Ecto neural progenitor cell (in vitro differentiated cells): ENCODE measurements around the gene IQSEC3.

Source experiments
- DNase-seq: peaks from one replicate; pipeline ENCODE4 v3.0.0-alpha.2; 2018; ENCODE audit warnings: low spot score

IQSEC3 gene

DNA sequence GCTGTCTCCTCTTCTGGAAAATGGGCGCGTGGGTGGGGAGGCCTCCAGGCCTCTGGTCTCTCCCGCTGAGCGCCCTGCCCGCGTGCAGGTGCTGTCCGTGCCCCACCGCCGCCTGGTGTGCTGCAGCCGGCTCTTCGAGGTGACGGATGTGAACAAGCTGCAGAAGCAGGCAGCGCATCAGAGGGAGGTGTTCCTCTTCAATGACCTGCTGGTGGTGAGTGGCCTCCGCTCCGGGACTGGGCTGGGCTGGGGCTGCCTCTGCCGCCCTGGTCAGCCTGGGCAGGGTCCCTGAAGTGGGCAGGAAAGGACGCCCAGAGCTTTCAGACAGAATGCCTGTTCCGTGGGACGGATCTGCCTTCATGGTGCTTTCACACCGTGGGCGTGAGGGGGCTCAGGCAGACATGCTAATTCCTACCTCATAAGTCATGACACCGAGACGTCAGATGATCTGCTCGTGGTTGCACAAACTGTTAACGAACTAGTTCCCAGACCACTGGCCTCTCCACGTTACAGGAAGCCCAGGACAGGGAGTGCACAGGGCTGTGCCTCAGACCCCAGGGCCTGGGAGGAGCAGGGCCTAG lies 96.9 kb downstream of the IQSEC3 start:
- no peak for DNase-seq

DNA sequence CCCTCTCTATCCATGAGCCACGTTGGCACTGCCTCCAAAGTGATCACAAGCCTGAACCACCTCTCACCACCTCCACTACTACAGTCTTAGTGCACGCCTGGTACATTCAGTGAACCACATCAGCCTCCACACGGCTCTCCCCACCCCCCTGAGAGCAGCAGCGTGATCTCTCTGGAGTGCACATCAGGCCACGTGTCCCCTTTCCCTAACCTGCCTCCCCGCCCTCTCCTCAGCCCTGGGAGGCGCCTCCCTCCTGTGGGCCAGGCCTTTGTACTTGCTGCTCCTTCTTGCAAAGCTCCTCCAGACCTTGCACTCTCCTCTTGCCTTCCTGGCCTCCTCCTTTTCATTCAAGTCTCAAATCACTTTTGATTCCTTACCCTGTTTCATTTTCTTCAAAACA lies 97.6 kb downstream of the IQSEC3 start:
- no peak for DNase-seq

DNA sequence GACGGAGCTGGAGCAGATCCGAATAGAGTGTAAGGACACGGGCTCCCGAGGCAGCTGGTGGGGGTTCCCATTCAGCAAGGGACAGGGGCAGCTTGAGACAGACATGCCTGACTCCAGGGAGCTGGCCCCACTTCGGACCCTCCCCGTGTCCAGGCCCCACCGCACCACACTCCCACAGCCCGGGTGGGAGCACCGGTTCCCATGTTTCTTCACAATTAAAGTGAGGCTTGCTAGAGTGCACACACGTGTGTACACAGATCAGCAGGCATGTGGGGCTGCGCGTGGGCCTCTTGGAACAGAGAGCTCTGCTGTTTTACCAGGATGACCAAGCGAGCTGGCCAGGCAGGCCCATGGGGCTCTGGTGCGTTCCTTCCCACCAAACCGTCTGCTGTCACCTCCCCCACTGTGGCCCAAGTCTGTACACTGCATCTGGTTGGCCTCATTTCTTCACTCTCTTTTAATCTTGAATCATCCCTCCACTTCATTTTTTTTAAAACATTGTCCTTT lies 99.3 kb downstream of the IQSEC3 start:
- DNase-seq = no peak

DNA sequence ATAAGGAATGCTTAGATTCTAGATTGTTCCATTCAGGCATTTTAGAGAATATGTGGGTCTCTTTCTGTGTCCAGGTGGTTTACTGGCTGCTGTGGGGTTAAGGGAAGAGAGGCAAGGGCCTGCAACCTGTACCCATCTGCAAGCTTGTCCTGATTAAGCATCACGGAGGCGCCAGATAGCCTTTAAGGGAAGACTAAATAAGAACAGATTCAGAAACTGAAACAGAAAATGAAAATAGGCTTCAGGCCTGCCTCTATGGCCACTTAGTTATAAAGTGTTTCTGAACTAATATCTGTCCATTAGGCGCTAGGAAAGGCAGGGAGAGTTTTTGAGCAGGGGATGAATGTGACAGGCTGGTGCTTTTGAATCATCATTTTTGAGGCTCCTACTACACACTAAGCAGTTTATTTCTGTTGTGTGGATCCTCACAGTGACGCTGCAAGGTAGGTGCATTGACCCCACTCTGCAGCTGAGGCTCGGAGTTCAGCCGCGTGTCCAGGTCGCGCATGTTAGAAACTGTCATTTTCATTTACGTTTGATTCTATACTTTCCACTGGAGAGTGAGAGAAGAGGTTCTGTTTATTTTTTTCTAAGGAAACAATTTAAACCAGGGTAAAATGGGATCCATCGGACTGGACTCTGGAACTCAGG lies 100.0 kb downstream of the IQSEC3 start:
- DNase-seq = no peak

DNA sequence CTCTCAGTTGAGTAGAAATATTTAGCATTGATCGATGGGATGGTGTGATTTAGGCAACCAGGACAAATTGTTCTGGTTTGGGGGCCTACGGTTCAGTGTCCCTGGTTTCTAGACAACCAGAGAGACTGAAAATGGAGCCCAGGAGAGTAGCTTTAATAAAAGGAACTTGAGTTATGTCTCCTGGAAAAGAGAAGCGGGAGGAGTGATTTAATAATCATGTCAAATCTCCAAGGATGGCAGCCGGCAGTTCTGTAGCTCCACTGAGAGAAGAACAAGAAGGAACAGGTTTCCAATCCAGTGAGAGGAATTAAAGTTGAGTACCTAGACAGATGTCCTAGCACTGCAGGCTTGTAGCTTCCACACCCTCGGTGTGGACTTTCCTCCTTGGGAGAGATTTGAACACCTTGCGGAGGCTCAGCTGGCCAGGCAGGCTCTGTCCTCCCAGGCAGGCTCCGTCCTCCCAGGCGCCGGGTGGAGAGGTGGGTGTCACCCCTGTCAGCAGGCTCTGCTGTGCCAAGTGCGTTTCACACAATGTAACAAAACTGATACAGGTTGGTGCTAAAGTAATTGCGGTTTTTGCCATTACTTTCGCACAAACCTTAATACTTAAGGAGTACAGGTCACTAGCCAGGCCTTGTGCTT lies 101.5 kb downstream of the IQSEC3 start:
- no peak for DNase-seq

DNA sequence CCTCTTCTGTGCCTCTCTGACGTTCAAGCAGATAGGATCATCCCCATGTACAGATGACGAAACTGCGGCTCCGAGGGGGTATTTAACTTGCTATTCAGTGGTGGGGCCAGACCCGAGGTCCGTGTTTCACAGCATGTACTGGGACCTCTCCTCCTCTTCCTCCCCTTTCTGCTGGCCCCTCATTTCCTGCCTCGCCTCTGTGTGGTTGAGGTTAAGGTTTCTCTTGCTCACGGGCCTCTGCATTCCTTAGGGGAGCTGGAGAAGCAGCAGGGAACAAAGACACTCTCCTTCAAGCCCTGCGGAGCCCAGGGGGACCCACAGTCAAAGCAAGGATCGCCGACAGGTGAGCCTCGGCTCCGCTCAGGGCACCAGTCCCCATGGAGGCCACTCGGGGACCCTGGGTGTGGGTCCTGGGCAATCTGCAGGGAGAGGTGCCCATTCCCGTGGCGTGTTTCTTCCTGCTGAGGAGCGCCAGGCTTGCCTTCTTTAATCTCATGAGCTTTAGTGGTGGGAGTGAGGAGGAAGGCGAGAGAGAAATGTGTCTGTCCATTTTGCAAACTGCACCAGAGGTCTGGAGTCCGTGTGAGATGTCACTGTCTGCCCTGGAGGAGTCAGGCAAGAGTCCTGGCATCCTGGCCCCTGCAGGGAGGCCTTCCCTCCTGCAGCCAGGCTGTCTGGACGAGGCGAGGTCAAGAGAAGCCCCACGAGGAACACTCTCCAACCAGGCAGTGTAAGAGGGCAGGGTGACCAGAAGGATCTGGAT lies 102.4 kb downstream of the IQSEC3 start:
- no peak for DNase-seq

DNA sequence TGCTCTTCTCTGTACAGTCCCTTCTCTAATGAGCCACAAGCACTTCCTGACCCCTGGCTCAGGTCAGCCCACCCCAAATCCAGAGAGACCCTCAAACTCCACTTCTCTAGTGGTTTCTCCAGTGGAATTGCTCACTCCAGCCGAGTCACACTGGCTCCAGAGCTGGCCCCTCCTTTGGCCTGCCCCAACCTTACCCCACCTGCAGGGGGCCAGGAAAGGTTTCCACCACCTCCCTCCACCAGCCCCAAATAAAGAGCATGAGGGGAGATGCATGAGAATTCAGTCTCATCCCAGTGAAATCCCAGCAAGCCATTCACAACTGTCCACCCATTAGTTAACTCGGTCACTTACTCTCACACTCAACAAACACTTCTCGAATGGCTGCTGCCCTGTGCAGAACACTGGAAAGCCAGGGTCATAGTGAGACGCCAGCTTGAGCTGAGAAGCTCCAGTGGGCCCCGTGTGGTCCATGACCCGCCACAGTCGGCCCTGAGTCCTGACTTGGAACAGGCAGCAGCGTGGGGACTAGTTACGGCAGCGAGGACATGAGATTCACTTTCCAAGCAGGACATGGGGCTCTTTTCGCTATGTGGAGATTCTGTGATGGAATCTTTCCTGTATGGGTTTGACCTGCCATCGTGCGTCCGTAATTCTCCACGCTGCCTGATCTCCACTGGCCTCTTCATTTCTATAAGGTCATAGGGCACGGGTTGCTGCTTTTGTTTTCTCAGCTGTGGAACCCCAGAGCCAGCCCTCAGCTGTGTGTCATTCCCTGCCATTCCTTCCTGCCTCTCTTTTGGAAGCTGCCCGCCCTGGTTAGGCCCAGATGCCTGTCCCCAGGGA lies 103.2 kb downstream of the IQSEC3 start:
- DNase-seq = no peak

DNA sequence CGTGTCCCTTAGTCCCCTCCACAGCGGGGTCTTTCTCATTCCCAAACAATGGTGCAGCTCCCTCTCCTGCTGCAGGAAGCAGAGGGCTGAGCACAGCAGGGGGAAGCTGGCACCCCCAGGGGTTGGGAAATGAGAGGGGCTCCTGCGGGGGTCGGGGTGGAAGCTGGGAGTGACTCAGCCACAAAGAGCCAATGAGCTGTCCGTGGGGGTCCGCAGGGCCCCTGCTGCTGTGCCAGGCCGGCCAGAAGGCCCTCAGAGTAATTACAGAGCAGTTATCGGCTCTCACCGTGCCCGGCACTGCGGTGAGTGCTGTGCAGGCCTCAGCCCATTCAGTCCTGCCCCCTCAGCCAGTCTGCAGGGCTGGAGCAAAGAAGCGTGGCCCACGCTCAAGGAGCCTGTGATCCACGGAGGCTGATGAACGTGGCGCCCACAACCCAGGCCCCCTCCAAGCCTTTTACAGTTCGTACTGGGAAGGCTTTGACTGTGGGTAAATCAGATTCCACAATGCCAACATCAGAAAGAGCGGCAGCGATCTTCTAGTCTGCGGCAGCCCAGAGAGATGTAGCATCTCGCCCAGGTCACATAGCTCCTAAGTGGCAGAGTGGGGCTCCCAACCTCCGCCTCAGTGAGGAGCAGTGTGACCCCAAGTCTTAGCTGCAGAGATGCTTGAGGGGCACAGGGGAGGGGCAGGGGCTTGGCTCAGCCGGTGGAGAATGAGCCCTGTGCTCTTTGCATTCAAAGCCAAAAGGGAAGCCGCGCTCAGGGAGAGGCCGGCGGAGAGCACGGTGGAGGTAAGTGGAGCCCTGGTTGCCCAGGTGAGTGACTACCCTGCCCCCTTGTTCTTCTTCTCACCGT lies 104.0 kb downstream of the IQSEC3 start:
- DNase-seq = no peak

DNA sequence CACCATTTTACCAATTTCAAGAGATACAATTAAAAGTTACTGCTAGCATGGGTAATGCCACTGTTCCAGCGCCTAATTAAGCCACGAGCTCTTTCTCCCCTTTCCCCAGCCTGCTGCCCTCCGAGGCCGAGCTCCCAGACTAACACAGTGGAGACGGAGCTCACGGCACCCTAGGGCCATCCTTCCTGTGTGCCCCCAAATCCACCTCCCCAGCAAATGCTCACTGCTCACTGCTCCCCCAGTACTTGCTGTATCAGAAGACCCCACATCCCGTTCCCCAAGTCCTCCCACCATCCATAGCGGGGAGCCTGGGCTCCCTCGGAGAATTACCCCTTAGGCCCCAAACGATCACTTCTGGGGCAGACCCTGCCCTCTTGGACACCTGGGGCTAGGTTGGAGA lies 104.7 kb downstream of the IQSEC3 start:
- no peak for DNase-seq

DNA sequence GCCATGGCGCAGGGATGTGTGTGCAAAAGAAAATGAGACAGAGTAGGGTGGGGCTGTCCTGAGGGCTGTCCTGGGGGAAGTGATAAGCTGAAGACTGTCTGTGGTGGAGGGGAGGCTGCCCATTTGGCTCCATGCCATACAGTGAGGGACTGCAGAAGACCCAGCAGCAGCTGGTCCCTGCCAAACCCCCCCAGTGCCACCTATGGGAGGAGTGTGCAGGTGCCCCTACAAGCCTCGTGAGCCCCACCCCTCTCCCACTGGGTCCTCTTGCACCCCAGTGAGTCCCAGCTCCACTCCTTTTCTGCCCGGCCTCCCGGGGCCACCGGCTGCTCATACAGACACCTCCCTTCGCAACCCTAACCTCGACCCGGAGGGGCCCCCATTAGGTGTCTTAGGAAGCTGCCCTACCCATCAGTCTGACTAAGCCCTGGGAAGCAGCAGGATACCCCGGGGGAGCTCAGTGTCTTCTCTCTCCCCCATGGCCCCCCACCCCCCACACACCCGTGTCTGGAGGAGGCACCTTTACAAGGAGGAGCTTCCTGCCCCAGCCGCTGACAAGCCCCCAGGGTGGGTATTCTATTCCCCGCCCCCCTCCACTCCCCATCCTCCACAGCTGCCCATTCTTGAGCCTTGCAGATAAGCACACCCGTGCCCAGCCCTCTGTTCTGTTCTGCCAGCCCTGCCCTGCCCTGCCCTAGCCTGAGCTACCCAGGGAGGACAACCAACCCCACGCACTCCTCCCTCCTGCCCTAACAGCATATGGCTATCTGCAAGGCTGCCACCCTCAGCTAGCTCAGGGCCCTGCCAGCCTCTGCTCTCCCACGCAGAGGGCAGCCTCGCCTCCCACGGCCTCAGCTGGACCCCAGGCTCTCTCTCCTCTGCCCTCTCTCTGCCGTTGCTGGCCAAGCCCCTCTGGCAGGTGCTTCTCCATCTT lies 105.4 kb downstream of the IQSEC3 start:
- DNase-seq = no peak

DNA sequence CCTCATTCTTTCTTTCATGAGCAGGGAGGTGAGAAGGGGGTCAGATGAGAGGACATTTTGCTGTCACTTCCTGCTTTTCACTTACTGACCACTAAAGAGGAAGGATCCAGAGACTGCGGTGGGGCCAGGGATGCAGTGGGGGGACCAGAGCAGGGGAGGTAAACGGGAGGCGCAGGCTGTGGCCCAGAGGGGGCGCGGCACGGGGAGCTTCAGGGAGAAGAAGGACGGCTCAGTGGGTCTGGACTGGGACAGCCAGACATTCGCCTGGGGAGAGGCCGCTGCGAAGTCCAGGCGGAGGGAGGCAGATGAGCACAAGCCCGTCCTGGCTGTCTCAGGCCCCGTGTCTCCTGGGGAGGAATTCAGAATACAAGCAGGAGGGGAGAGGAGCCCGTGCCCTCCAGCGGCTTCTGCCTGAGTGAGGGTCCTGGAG lies 106.2 kb downstream of the IQSEC3 start:
- DNase-seq = no peak

DNA sequence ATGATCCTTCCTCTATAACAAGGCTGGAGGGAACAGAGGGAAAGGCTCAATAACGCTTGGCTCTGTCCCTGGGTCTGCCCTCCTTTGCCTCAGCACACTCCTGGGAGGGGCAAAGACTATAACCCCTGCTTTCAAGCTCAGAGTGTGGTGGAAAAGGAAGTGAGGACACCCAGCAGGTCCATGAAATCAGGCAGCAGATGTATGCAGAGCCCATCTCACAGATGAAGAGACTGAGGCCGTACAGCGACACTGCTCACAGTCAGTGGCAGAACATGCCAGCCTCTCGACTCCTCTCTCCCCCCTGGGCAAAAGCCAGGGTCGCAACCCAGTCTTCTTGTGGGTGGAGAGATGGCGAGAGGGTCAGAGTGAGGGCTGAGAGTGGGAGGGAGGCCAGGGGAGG lies 107.6 kb downstream of the IQSEC3 start:
- no peak for DNase-seq

DNA sequence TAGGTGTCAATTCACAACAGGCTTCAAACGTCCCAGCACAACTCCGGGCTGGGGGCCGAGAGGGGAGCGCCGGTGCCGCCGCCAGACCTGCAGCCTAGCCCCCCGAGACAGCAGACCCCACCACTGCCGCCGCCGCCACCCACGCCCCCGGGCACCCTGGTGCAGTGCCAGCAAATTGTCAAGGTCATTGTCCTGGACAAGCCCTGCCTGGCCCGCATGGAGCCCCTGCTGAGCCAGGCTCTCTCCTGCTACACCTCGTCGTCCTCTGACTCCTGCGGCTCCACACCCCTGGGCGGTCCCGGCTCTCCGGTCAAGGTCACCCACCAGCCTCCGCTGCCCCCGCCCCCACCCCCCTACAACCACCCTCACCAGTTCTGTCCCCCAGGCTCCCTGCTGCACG lies 108.0 kb downstream of the IQSEC3 start:
- DNase-seq = no peak

DNA sequence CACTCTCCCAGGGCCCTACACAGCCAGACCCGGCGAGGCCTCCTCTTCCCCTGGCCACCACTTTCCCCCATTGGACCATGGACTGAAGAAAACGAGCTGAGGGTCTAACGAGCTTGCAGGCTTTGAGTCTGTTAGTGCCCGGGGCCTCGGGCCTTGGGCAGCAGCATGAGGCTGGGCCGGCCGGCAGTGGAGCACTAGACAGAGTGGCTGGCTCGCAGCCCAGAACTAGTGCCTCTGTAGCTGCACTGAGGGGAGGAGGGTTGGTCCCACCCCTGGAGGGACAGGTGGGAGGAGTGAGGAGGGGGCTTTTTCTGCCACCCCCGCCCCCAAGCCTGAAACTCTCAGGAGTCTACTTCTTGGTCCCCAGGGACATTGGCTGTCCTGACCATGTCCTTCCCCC lies 108.7 kb downstream of the IQSEC3 start:
- no peak for DNase-seq

DNA sequence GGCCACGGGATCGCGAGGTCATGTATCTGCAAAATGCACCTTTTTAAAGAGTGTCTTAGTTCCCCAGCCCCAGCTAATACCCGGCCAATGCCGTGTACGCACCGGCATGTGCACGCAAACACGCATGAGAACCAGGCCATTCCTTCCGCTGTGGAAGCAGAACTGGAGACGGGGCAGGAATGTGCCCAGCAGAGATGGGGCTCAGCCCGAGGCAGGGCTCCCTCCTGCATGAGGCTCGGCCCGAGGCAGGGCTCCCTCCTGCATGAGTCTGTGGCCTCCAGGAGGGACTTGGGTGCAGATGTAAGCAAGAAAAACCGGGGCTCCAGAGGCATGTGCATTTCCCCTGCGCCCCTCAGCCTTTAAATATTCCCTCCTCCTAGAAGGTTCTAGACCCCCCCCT lies 109.2 kb downstream of the IQSEC3 start:
- DNase-seq = no peak

DNA sequence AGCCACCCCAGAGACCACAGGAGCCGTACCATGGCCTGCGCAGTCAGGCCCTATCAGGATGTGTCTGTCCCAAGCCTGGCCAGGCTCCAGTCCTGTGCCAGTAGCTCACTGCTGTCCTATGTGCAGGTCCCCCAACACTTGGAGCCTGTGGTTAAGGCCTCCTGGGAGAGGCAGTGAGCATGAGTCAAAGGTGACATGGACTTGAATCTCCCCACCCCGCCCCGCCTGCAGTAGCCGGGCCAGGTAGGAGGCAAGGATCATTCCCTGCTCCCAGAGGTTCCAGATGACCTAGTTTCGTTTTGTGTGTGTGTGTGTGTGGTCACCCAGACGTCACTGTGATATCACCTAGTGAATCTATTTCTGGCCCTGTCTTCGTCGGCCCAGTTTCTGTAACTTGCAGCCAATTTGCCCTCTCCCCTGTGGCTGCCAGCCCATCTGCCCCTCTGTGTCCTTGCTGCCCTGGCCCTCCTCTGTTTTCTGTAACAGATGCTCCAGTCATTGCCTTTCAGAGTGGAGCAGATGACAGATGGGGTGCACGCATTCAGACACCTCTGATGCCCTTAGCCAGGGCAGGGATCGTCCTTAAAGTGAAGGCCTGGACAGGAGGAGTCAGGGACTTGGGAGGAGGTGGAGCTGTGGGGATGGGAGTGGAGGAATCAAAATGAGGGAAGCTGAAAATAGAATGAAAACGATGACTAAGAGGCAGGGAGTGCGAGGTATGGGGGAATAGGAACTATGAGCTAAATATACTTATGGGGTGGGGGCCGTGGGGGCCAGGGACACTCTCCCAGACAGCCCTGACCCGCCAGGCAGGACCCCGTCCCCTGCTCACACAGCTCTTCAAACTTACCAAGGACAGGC lies 110.0 kb downstream of the IQSEC3 start:
- no peak for DNase-seq

DNA sequence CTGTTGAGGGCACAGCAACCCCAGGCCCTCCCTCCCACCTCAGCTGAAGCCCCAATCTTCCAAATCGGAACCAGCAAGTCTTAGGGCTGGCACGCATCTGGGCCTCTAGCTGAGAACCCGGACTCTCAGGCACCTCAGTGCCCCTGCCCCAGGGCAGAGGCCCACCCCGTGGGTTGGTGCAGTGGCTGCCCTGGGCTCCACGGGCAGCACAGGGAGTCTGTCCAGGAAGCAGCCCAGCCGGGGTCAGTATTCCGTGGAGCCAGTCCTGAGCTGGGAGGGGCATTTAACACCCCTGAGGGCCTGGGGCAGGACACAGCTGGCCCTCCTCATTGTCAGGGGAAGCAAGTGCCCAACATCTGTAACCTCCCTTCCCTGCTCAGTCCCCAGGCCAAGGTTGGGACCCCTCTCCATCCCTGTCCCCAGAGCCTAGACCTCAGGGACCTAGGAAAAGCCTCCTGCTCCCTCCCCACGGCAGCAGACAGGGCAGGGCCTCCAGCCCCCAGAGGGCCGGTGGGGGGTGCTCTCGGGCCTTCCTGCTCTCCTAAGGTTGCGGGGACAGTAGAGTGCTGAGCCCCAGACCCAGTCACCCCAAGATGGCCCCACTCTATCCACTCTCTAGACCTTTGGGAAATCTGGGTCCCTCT lies 110.9 kb downstream of the IQSEC3 start:
- no peak for DNase-seq
